Lung (tissue), 10 donors: ENCODE results near the gene PPP1R3F. TPM values are rescaled to one million over a fixed set of nuclear protein-coding genes. Genes with fewer than 3 reads are reported as not detected.
"Not testable (repeated sequence)": the region's sequence is repeated elsewhere in the genome, so short reads cannot be mapped to it uniquely, and the experiment has no call there.

Experiments
- ATAC-seq: fragments of 200-7000 bp; cut with Tn5 transposase; one replicate; pipeline ENCODE4 v1.9.1; 2020; ENCODE audit warnings: moderate number of reproducible peaks; ENCODE audit not compliant: insufficient read depth, low FRiP score
- DNase-seq, 3 donors: peaks; one replicate each; pipeline ENCODE4 v3.0.0-alpha.2; 2013 to 2017
- H3K27ac ChIP-seq, 2 donors: one replicate each; pipeline ENCODE4 v1.5.1; 2013; ENCODE audit warnings: mild to moderate bottlenecking in 2 of 2, moderate library complexity in 2 of 2, control low read depth in 1 of 2, inconsistent platforms in 1 of 2, low read depth in 1 of 2, low read length in 1 of 2
- H3K27me3 ChIP-seq, 3 donors: one replicate each; pipeline ENCODE4 v1.5.1; 2013; ENCODE audit warnings: low read length in 2 of 3; ENCODE audit not compliant: control insufficient read depth in 3 of 3, insufficient read depth in 3 of 3
- H3K36me3 ChIP-seq, 4 donors: one replicate each; pipeline ENCODE4 v1.5.1; 2013; ENCODE audit warnings: low read length in 4 of 4, mild to moderate bottlenecking in 1 of 4, moderate library complexity in 1 of 4; ENCODE audit not compliant: control insufficient read depth in 4 of 4, insufficient read depth in 4 of 4
- H3K4me1 ChIP-seq, 5 donors: one replicate each; pipeline ENCODE4 v1.5.1; 2013; ENCODE audit warnings: low read length in 5 of 5, mild to moderate bottlenecking in 2 of 5, moderate library complexity in 1 of 5; ENCODE audit not compliant: control insufficient read depth in 5 of 5, insufficient read depth in 5 of 5
- H3K4me3 ChIP-seq: one replicate; pipeline ENCODE4 v1.5.1; 2013; ENCODE audit warnings: mild to moderate bottlenecking, control low read depth, moderate library complexity
- H3K9ac ChIP-seq, 2 donors: one replicate each; pipeline ENCODE4 v1.5.1; 2013; ENCODE audit warnings: low read length in 2 of 2, control low read depth in 1 of 2; ENCODE audit not compliant: insufficient read depth in 1 of 2
- H3K9me3 ChIP-seq, 4 donors: one replicate each; pipeline ENCODE4 v1.5.1; 2013; ENCODE audit warnings: low read length in 3 of 4, mild to moderate bottlenecking in 1 of 4, moderate library complexity in 1 of 4; ENCODE audit not compliant: control insufficient read depth in 4 of 4, insufficient read depth in 3 of 4
- WGBS, 2 donors: extraction: QIAGEN DNeasy Blood & Tissue Kit; methylation state at CpG; one replicate each; pipeline ENCODE4 v1.1.7; 2013; 5-methylcytosine and 5-hydroxymethylcytosine counted together
- polyA plus RNA-seq, 2 donors: library from polyadenylated mRNA; stranded (reverse); fragments of 200-250 nt; gene quantifications; one replicate each; pipeline ENCODE4 v1.2.1, GENCODE V29; 2013
- total RNA-seq, 2 donors: library from RNA; depleted of rRNA in 1 of 2; stranded (reverse); fragments of >200 nt in 1 of 2; gene quantifications; one replicate each; pipeline ENCODE4 v1.2.1, GENCODE V29; 2014 to 2021
- donor health status: Bipolar disorder and iron deficiency.
- donor health status: healthy.
- donor health status: DM: yes; HTN: yes; CAD: no.

The PPP1R3F gene
- total and polyA plus RNA-seq, 4 donors = 2.0 to 7.6 (median 4.4) TPM

- not testable (repeated sequence) for DNase-seq, H3K9ac ChIP-seq, H3K36me3 ChIP-seq, H3K9me3 ChIP-seq, H3K27me3 ChIP-seq, ATAC-seq, H3K4me1 ChIP-seq, H3K27ac ChIP-seq, H3K4me3 ChIP-seq
- WGBS, 2 donors = no CpG with 5 or more reads among the region's 26 CpGs
These were observed 62.2 kb downstream of the PPP1R3F start for GRCh38 chrX:49331841-49332240.

Other genes with a start within 250 kb of the PPP1R3F start
- 10 to 100 TPM; 28.4 to 51.5 TPM for gene TFE3, start 226.4 kb upstream of the PPP1R3F start, total RNA-seq
- 10 to 100 TPM; 34.0 to 63.7 TPM for gene TFE3, start 226.4 kb upstream of the PPP1R3F start, polyA plus RNA-seq
- gene CCDC120, start 210.8 kb upstream of the PPP1R3F start, total RNA-seq = 10 to 100 TPM in 1 of 2 donors, 1 to 10 TPM in 1; 5.3 to 11.3 TPM
- 1 to 10 TPM; 3.8 to 5.1 TPM for gene CCDC120, start 210.8 kb upstream of the PPP1R3F start, polyA plus RNA-seq
- gene PRAF2, start 195.8 kb upstream of the PPP1R3F start, total RNA-seq = 10 to 100 TPM in 1 of 2 donors, 1 to 10 TPM in 1; 5.6 to 40.8 TPM
- 10 to 100 TPM; 36.6 to 37.2 TPM for gene PRAF2, start 195.8 kb upstream of the PPP1R3F start, polyA plus RNA-seq
- 10 to 100 TPM; 48.1 to 71.4 TPM for gene WDR45, start 189.9 kb upstream of the PPP1R3F start, total RNA-seq
- 10 to 100 TPM; 58.5 to 70.1 TPM for gene WDR45, start 189.9 kb upstream of the PPP1R3F start, polyA plus RNA-seq
- 10 to 100 TPM; 18.1 to 23.1 TPM for gene GPKOW, start 146.1 kb upstream of the PPP1R3F start, total RNA-seq
- gene GPKOW, start 146.1 kb upstream of the PPP1R3F start, polyA plus RNA-seq = 10 to 100 TPM in 1 of 2 donors, 1 to 10 TPM in 1; 9.1 to 20.6 TPM
- 10 to 100 TPM in 1 of 2 donors, 1 to 10 TPM in 1; 7.3 to 15.2 TPM for gene MAGIX, start 107.0 kb upstream of the PPP1R3F start, total RNA-seq
- gene MAGIX, start 107.0 kb upstream of the PPP1R3F start, polyA plus RNA-seq = 10 to 100 TPM in 1 of 2 donors, 1 to 10 TPM in 1; 9.8 to 19.0 TPM
- gene PLP2, start 97.9 kb upstream of the PPP1R3F start, total RNA-seq = 100 to 1,000 TPM in 1 of 2 donors, 1 to 10 TPM in 1; 8.9 to 181 TPM
- 100 to 1,000 TPM; 138 to 222 TPM for gene PLP2, start 97.9 kb upstream of the PPP1R3F start, polyA plus RNA-seq
- gene PRICKLE3, start 83.4 kb upstream of the PPP1R3F start, total RNA-seq = 10 to 100 TPM; 10.0 to 16.3 TPM
- 10 to 100 TPM in 1 of 2 donors, 1 to 10 TPM in 1; 7.6 to 12.7 TPM for gene PRICKLE3, start 83.4 kb upstream of the PPP1R3F start, polyA plus RNA-seq
- 1 to 10 TPM; 3.2 to 5.6 TPM for gene SYP, start 69.6 kb upstream of the PPP1R3F start, total RNA-seq
- 1 to 10 TPM; 4.6 to 5.1 TPM for gene SYP, start 69.6 kb upstream of the PPP1R3F start, polyA plus RNA-seq
- gene CACNA1F, start 36.5 kb upstream of the PPP1R3F start, total RNA-seq = under 1 TPM; 0.43 to 0.55 TPM
- gene CACNA1F, start 36.5 kb upstream of the PPP1R3F start, polyA plus RNA-seq = under 1 TPM; 0.10 to 0.41 TPM
- gene CCDC22, start 34.3 kb upstream of the PPP1R3F start, total RNA-seq = 10 to 100 TPM; 14.7 to 22.2 TPM
- 10 to 100 TPM in 1 of 2 donors, 1 to 10 TPM in 1; 7.8 to 16.9 TPM for gene CCDC22, start 34.3 kb upstream of the PPP1R3F start, polyA plus RNA-seq
- 1 to 10 TPM in 1 of 2 donors, under 1 TPM in 1; 0.40 to 1.4 TPM for gene FOXP3, start 5.1 kb upstream of the PPP1R3F start, total RNA-seq
- under 1 TPM; 0.12 to 0.56 TPM for gene FOXP3, start 5.1 kb upstream of the PPP1R3F start, polyA plus RNA-seq
- not detected for gene GAGE10, start 33.9 kb downstream of the PPP1R3F start, total RNA-seq
- not detected for gene GAGE10, start 33.9 kb downstream of the PPP1R3F start, polyA plus RNA-seq
- not detected for gene GAGE12J, start 52.2 kb downstream of the PPP1R3F start, total RNA-seq
- not detected for gene GAGE12J, start 52.2 kb downstream of the PPP1R3F start, polyA plus RNA-seq
- not detected for gene GAGE13, start 61.8 kb downstream of the PPP1R3F start, total RNA-seq
- not detected for gene GAGE13, start 61.8 kb downstream of the PPP1R3F start, polyA plus RNA-seq